COR-L47 (cell line): ENCODE data around the gene PCDHA12.
"Not testable (repeated sequence)": the region's sequence is repeated elsewhere in the genome, so short reads cannot be mapped to it uniquely, and the experiment has no call there.

Experiments
- DNase-seq: peaks from one replicate; lab custom pipeline; 2025; lab: John Stamatoyannopoulos, UW

PCDHA12 gene

DNA sequence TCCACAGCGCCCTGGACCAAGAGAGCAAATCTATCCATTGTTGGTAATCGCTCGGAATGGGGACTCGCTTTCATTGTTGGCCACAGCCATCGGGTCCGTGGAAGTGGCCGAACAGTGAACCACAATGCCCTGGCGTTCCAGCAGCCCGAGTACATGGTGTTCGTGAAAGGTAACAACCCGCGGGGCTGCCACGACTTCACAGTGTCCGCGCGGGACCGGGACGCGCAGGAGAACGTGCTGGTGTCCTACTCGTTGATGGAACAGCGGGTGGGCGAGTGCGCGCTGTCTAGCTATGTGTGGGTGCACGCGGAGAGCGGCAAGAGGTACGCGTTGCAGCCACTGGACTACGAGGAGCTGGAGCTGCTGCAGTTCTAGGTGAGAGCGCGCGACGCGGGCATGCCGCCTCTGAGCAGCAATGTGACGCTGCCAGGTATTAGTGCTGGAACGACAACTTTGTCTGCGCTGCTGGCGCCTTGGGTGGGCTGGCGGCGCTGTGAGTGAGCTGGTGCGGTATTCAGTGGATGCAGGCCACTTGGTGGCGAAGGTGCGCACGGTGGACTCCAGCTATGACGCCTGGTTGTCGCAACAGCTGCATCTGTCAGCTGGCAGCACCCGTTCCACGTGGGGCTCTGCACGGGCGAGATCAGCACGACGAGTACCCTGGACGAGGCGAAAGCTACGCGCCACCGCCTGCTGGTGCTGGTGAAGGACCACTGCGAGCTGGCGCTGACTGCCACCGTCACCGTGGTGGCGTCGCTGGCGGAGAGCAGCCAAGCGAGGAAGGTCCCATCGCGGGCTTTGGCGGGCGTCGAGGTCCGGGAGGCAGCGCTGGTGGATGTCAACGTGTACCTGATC is 12.4 kb upstream of the PCDHA12 start:
- no peak for DNase-seq

DNA sequence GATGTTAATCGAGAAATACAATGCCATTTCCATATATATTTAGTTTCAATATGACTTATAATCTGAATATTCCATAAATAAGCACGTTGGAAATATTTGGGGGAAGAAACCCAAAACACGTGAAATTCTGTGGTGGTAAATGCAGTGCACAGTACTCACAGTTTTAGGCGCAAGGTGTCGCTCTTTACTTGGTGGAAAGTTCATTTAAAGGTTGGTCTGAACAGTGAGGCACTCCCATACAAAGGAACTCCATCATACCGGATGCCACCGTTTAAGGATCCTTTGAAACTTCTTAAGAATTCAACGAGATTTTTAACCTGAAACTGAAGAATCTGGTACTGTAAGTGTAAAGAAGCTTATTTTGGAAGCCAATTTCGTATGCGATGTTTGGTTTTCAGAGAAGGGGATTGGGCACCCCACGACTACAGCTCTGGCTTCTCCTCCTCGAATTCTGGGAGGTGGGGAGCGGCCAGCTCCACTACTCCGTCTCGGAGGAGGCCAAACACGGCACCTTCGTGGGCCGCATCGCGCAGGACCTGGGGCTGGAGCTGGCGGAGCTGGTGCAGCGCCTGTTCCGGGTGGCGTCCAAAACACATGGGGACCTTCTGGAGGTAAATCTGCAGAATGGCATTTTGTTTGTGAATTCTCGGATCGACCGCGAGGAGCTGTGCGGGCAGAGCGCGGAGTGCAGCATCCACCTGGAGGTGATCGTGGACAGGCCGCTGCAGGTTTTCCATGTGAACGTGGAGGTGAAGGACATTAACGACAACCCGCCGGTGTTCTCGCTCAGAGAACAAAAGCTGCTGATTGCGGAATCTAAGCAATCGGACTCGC is 6.2 kb upstream of the PCDHA12 start, which contains the start of gene PCDHA11:
Gene PCDHA11 (plus strand): TSS at position 237 of the 834 bp plus-strand sequence. CDS start 147 bp downstream, at position 384.
- peak; percentile 56 for DNase-seq

DNA sequence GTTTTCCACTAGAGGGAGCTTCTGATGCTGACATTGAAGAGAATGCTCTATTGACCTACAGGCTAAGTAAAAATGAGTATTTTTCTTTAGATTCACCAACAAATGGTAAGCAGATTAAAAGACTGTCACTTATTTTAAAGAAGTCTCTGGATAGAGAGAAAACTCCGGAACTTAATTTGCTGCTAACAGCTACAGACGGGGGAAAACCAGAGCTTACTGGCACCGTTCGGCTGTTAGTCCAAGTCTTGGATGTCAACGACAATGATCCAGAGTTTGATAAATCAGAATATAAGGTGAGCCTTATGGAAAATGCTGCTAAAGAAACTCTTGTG is 5.6 kb upstream of the PCDHA12 start:
- DNase-seq = no peak

DNA sequence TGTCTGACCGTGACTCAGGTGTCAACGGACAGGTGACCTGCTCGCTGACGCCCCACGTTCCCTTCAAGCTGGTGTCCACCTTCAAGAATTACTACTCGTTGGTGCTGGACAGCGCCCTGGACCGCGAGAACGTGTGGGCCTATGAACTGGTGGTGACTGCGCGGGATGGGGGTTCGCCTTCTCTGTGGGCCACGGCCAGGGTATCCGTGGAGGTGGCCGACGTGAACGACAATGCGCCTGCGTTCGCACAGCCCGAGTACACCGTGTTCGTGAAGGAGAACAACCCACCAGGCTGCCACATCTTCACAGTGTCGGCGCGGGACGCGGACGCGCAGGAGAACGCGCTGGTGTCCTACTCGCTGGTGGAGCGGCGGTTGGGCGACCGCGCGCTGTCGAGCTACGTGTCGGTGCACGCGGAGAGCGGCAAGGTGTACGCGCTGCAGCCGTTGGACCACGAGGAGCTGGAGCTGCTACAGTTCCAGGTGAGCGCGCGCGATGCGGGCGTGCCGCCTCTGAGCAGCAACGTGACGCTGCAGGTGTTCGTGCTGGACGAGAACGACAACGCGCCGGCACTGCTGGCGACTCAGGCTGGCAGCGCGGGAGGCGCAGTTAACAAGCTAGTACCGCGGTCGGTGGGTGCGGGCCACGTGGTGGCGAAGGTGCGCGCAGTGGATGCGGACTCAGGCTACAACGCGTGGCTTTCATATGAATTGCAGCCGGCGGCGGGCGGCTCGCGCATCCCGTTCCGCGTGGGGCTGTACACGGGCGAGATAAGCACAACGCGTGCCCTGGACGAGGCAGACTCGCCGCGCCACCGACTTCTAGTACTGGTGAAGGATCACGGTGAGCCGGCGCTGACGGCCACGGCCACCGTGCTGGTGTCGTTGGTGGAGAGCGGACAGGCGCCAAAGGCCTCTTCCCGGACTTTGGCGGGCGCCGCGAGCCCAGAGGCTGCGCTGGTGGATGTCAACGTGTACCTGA is 4.6 kb upstream of the PCDHA12 start:
- no peak for DNase-seq

- DNase-seq = not testable (repeated sequence)
These were observed 1.6 kb downstream of the PCDHA12 start for GRCh38 chr5:140876541-140877261.

- no peak for DNase-seq
These were observed 2.1 kb downstream of the PCDHA12 start for GRCh38 chr5:140877262-140877581.

GRCh38 chr5:140881889-140882590 is 6.9 kb downstream of the PCDHA12 start, which contains the start of gene PCDHA13:
PCDHA13 (plus strand) TSS chr5:140882124; CDS start chr5:140882269, 145 bp downstream.
- no peak for DNase-seq

- DNase-seq = peak; percentile 33
These were observed 7.4 kb downstream of the PCDHA12 start for GRCh38 chr5:140882591-140882899.

DNA sequence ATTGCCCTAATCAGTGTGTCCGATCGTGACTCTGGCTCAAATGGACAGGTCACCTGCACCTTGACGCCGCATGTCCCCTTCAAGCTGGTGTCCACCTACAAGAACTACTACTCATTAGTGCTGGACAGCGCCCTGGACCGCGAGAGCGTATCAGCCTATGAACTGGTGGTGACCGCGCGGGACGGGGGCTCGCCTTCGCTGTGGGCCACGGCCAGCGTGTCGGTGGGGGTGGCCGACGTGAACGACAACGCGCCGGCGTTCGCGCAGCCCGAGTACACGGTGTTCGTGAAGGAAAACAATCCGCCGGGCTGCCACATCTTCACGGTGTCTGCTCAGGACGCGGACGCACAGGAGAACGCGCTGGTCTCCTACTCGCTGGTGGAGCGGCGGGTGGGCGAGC is 8.3 kb downstream of the PCDHA12 start:
- DNase-seq = no peak

DNA sequence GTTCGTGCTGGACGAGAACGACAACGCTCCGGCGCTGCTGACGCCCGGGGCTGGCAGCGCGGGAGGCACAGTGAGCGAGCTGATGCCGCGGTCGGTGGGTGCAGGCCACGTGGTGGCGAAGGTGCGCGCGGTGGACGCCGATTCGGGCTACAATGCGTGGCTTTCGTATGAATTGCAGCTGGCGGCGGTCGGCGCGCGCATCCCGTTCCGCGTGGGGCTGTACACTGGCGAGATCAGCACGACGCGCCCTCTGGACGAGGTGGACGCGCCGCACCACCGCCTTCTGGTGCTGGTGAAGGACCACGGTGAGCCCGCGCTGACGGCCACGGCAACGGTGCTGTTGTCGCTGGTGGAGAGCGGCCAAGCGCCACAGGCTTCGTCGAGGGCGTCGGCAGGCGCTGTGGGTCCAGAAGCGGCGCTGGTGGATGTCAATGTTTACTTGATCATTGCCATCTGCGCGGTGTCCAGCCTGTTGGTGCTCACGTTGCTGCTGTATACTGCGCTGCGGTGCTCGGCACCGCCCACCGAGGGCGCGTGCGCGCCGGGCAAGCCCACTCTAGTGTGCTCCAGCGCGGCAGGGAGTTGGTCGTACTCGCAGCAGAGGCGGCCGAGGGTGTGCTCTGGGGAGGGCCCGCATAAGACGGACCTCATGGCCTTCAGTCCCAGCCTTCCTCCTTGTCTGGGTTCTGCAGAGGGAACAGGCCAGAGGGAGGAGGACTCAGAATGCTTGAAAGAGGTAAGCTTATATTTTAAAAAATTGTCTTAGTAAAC is 9.0 kb downstream of the PCDHA12 start:
- DNase-seq = no peak

GRCh38 chr5:140916325-140916724 is 41.2 kb downstream of the PCDHA12 start:
- DNase-seq = no peak

DNA sequence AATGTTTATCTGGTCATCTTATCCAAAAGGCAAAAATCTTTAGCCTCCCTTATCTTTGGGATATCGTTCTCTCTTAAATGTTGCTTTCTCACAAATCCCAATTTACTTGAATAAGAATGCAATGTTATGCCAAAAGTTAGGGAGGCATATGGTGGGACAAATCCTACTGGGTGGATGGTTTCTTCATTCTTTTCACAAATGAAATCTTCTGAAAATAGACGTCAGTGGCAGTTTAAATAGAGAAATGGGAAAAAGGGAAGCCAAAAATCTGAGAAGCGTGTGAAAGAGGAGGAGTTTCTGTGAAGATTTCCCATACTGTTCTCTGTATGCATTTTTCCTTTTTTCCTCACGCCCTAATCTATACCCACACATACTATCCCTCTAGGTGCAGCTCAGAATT is 48.5 kb downstream of the PCDHA12 start:
- DNase-seq = no peak

- no peak for DNase-seq
These were observed 50.8 kb downstream of the PCDHA12 start, which contains the start of gene PCDHAC1 for GRCh38 chr5:140925806-140926442. PCDHAC1 (plus strand) TSS chr5:140926299; CDS start chr5:140926893, 594 bp downstream.

- peak; percentile 64 for DNase-seq
These were observed 51.5 kb downstream of the PCDHA12 start for GRCh38 chr5:140926443-140927227.

DNA sequence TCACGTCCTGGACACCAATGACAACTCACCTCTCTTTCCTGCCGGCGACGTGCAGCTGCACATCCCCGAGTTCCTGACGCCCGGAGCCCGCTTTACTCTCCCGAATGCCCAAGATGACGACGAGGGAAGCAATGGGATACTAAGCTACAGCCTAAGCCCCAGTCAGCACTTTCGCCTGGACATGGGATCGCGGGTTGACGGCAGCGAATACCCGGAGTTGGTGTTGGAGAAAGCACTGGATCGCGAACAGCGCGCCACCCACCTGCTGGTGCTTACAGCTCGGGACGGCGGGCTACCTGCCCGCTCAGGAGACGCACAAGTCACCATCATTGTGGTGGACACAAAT is 52.1 kb downstream of the PCDHA12 start:
- DNase-seq = no peak
